ENCODE results near the gene DENND4A. TPM values are rescaled to one million over a fixed set of nuclear protein-coding genes. Genes with fewer than 3 reads are reported as not detected.

The DENND4A gene
- total and polyA plus RNA-seq, 11 donors = 2.7 to 26.6 (median 15.1) TPM

DNA sequence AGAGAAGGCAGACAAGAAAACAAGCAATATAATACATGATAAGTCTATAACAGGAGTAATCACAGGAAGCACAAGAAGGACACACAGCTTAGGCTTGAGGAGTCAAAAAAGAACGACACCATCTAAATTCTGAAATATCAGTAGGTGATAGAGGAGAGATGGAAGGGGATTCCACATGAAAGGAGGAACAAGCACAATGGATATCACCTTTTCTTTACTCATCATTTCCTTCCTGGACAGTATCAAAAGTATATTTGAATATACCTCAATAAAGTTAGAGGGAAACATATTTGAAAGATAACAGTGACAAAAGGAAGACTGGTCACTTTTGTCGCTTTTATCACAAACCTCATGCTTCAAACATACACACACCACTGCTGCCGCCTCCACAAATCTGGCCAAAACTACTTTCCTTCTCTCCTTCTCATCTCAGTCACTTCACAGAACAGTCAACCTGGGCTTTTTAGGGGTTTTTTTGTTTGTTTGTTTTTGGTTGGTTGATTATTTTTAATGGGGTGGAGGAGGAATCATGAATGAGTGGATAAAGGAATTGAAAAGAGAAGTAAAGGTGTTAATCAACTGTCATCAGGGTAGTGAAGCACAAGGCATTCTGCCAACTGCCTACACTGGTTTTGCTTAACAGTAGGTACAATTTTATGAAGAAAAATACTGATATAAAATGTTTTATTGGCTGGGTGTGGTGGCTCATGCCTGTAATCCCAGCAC lies 18.5 kb downstream of the DENND4A start:
- H3K27me3 ChIP-seq = no peaks in the 10 kb centered on the region
- no peak overlapping the region for H3K27ac ChIP-seq
- WGBS, 4 donors = 91 to 94% (median 91%) methylated on average over 3 of the region's 3 CpGs
- no peak for DNase-seq
- H3K9me3 ChIP-seq = no peaks in the 10 kb centered on the region
- TF ChIP-seq POLR2A (IDR thresholded peaks at IDR 0.05) = no peak
- TF ChIP-seq, protein P1, sequence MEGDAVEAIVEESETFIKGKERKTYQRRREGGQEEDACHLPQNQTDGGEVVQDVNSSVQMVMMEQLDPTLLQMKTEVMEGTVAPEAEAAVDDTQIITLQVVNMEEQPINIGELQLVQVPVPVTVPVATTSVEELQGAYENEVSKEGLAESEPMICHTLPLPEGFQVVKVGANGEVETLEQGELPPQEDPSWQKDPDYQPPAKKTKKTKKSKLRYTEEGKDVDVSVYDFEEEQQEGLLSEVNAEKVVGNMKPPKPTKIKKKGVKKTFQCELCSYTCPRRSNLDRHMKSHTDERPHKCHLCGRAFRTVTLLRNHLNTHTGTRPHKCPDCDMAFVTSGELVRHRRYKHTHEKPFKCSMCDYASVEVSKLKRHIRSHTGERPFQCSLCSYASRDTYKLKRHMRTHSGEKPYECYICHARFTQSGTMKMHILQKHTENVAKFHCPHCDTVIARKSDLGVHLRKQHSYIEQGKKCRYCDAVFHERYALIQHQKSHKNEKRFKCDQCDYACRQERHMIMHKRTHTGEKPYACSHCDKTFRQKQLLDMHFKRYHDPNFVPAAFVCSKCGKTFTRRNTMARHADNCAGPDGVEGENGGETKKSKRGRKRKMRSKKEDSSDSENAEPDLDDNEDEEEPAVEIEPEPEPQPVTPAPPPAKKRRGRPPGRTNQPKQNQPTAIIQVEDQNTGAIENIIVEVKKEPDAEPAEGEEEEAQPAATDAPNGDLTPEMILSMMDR (IDR thresholded peaks at IDR 0.05) = no peak
- H3K4me3 ChIP-seq = no peak overlapping the region
- peaks cover 0 to 43% (median 0%) of the 10 kb centered on the region in 12 donors for H3K4me1 ChIP-seq
- no peaks in the 10 kb centered on the region for H3K36me3 ChIP-seq
- no peak for ATAC-seq
- intact Hi-C loops (cut with DNase I) = loop anchor here in 1 of 10 donors (10.0 kb wide), 1 partner anchor 51 kb away; no protein-coding TSS in a partner anchor

DNA sequence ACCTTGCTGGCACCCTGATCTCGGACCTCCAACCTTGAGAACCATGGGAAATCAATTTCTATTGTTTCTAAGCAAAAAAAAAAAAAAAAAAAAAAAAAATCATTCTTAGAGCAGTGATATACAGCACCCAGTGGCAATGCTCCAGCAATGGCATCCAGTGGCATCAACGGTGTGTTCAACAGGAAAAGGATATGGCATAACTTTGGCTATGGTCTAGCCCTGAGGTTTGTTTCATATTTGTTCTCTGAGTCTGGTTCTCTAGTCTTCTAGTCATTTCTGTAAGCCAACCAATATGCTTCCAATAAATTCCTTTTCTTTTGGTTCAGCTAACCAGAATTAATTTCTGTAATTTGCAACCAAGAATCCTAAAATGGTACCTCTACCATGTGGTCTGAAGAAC lies 19.2 kb downstream of the DENND4A start:
- TF ChIP-seq, protein P1 (IDR thresholded peaks at IDR 0.05) = no peak
- TF ChIP-seq POLR2A (IDR thresholded peaks at IDR 0.05) = no peak
- Histone ChIP-seq H3K27ac (no peak overlapping the region), H3K9me3 (no peaks in the 10 kb centered on the region), H3K4me3 (no peak overlapping the region), H3K36me3 (no peaks in the 10 kb centered on the region), H3K4me1 (peaks cover 0 to 37% (median 0%) of the 10 kb centered on the region in 12 donors), H3K27me3 (no peaks in the 10 kb centered on the region)
- 81 to 94% (median 85%) methylated on average over 2 of the region's 2 CpGs for WGBS, 4 donors
- DNase-seq (no peak), ATAC-seq (no peak)
- intact Hi-C loops (cut with DNase I) = loop anchor here in 1 of 10 donors (10.0 kb wide), 1 partner anchor 52 kb away; no protein-coding TSS in a partner anchor

DNA sequence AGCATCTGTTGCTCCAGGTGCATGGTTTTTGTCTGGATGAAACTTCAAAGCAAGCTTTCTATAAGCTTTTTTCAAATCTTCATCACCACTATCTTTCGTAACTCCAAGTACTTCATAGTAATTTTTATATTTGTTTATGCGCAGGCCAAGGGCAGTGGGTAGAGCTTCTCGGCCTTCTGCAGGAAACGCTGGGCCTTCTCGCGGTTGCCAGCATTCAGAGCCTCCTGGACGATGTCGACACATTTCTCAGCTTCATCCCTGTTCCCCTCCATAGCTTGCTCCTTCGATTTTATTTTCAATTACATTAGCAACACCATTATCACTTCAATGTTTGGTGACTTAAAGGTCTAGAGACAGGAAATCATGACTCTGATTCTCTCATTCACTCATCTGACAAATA lies 20.2 kb downstream of the DENND4A start:
- TF ChIP-seq, protein P1 (IDR thresholded peaks at IDR 0.05) = no peak
- no peak for TF ChIP-seq POLR2A (IDR thresholded peaks at IDR 0.05)
- WGBS, 4 donors = 89 to 91% (median 90%) methylated on average over 9 of the region's 9 CpGs
- no peaks in the 10 kb centered on the region for H3K27me3 ChIP-seq
- no peaks in the 10 kb centered on the region for H3K36me3 ChIP-seq
- peaks cover 0 to 26% (median 2%) of the 10 kb centered on the region in 12 donors for H3K4me1 ChIP-seq
- no peak for DNase-seq
- intact Hi-C loops (cut with DNase I) = loop anchor here in 1 of 10 donors (10.0 kb wide), 1 partner anchor 53 kb away; no protein-coding TSS in a partner anchor
- H3K27ac ChIP-seq = no peak overlapping the region
- no peak overlapping the region for H3K4me3 ChIP-seq
- no peaks in the 10 kb centered on the region for H3K9me3 ChIP-seq
- no peak for ATAC-seq

DNA sequence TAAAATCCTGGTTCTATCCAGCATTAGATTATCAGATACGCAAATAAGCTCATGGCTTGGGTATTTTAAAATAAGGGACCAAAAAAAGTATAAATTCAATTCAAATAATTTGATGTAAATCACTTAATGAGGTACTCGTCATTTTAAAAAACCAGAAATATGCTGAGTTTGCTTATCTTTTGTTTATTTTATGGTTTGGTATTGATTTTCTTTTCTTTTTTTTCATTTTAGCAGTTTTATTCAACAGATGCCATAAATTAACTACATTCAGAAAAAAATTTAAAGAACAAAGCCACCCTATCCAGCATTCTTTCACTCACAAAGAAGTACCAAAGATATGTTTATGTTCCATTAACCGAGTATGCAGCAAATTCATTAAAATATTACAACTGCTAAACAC lies 22.6 kb downstream of the DENND4A start:
- no peaks in the 10 kb centered on the region for H3K36me3 ChIP-seq
- no peaks in the 10 kb centered on the region for H3K27me3 ChIP-seq
- WGBS, 4 donors = 92 to 94% (median 92%) methylated on average over 3 of the region's 3 CpGs
- no peaks in the 10 kb centered on the region for H3K9me3 ChIP-seq
- no peak overlapping the region for H3K4me3 ChIP-seq
- intact Hi-C loops (cut with DNase I) = no loop called here
- H3K4me1 ChIP-seq = peaks cover 0 to 25% (median 5%) of the 10 kb centered on the region in 12 donors
- TF ChIP-seq, protein P1 (IDR thresholded peaks at IDR 0.05) = no peak
- TF ChIP-seq POLR2A (IDR thresholded peaks at IDR 0.05) = no peak
- DNase-seq (no peak), ATAC-seq (no peak)
- H3K27ac ChIP-seq = no peak overlapping the region
